GM12878 (cell line): ENCODE data around the gene CCR1. TPM values are rescaled to one million over a fixed set of nuclear protein-coding genes. Genes with fewer than 3 reads are reported as not detected.

ENCODE experiments used
- NBN ChIP-seq: fragments of 450-650 bp; IDR thresholded peaks from 2 replicates; pipeline ENCODE4 v1.6.1; 2016
- NRF1 ChIP-seq: conservative IDR thresholded peaks from 2 replicates; pipeline ENCODE4 v1.6.1; 2011; ENCODE audit warnings: mild to moderate bottlenecking, low read depth, low read length, improper control_type of control experiment
- ZNF24 ChIP-seq: fragments of 450-650 bp; IDR thresholded peaks from 2 replicates; pipeline ENCODE4 v1.6.1; 2017; ENCODE audit warnings: antibody characterized with exemption, mild to moderate bottlenecking
- polyA plus RNA-seq, 11 experiments: library from polyadenylated mRNA; depleted of rRNA in 4 of 11; unstranded in 6 of 11; stranded (reverse) in 5 of 11; fragments of >200 nt; fragmentation: Nextera tagmentation in 4 of 11; fragmentation: Illumina TruSeq in 1 of 11; extraction: Ambion mirVana in 4 of 11; extraction: Trizol in 1 of 11; gene quantifications; 1 replicate in 1 of 11; 2 replicates in 10 of 11; pipeline versions ENCODE4 v1.2.1 to v1.2.3, GENCODE V29; 2011 to 2016; ENCODE audit warnings: inconsistent platforms in 2 of 11, missing spikeins in 2 of 11, low read depth in 1 of 11
- total RNA-seq, 4 experiments: library from RNA; depleted of rRNA in 3 of 4; stranded (reverse); fragments of >200 nt in 3 of 4; fragmentation: Illumina TruSeq in 1 of 4; extraction: Trizol in 1 of 4; gene quantifications; 2 replicates each; pipeline versions ENCODE4 v1.2.1 to v1.2.3, GENCODE V29; 2013 to 2021
- TF ChIP-seq, protein P1 (sequence below), 3 experiments: IDR thresholded peaks in 2 of 3; conservative IDR thresholded peaks in 1 of 3; 2 replicates each; pipeline ENCODE4 v1.5.1; 2011; ENCODE audit warnings: low read depth in 3 of 3, low read length in 3 of 3, mild to moderate bottlenecking in 3 of 3, control low read depth in 2 of 3, moderate library complexity in 2 of 3, inconsistent platforms in 1 of 3, mixed read lengths in 1 of 3; ENCODE audit not compliant: control insufficient read depth in 2 of 3, insufficient read depth in 1 of 3; ENCODE audit errors: extremely low read depth in 1 of 3
- TF ChIP-seq, protein P2 (sequence below): fragments of 450-650 bp; IDR thresholded peaks from 2 replicates; pipeline ENCODE4 v1.6.1; 2017; ENCODE audit warnings: mild to moderate bottlenecking, moderate library complexity

CCR1 gene
- total and polyA plus RNA-seq, 10 of the 15 experiments (the other 5 are each of a cell fraction or from before 2014, with no cell fraction given) = 2.3 to 11.0 (median 7.8) TPM

GRCh38 chr3:46186471-46187340 is 21.4 kb downstream of the CCR1 start (continued):
- TF ChIP-seq, protein P1, sequence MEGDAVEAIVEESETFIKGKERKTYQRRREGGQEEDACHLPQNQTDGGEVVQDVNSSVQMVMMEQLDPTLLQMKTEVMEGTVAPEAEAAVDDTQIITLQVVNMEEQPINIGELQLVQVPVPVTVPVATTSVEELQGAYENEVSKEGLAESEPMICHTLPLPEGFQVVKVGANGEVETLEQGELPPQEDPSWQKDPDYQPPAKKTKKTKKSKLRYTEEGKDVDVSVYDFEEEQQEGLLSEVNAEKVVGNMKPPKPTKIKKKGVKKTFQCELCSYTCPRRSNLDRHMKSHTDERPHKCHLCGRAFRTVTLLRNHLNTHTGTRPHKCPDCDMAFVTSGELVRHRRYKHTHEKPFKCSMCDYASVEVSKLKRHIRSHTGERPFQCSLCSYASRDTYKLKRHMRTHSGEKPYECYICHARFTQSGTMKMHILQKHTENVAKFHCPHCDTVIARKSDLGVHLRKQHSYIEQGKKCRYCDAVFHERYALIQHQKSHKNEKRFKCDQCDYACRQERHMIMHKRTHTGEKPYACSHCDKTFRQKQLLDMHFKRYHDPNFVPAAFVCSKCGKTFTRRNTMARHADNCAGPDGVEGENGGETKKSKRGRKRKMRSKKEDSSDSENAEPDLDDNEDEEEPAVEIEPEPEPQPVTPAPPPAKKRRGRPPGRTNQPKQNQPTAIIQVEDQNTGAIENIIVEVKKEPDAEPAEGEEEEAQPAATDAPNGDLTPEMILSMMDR (IDR thresholded peaks at IDR 0.05 in 2 of 3, conservative IDR thresholded peaks at IDR 0.05 in 1 of 3; ENCODE audit: control insufficient read depth in 2 of 3, extremely low read depth in 1 of 3, insufficient read depth in 1 of 3, low read depth in 3 of 3, low read length in 3 of 3) = no peak
- TF ChIP-seq NBN = no peak
- TF ChIP-seq NRF1 = no peak
- no peak for TF ChIP-seq ZNF24
- TF ChIP-seq, protein P2, sequence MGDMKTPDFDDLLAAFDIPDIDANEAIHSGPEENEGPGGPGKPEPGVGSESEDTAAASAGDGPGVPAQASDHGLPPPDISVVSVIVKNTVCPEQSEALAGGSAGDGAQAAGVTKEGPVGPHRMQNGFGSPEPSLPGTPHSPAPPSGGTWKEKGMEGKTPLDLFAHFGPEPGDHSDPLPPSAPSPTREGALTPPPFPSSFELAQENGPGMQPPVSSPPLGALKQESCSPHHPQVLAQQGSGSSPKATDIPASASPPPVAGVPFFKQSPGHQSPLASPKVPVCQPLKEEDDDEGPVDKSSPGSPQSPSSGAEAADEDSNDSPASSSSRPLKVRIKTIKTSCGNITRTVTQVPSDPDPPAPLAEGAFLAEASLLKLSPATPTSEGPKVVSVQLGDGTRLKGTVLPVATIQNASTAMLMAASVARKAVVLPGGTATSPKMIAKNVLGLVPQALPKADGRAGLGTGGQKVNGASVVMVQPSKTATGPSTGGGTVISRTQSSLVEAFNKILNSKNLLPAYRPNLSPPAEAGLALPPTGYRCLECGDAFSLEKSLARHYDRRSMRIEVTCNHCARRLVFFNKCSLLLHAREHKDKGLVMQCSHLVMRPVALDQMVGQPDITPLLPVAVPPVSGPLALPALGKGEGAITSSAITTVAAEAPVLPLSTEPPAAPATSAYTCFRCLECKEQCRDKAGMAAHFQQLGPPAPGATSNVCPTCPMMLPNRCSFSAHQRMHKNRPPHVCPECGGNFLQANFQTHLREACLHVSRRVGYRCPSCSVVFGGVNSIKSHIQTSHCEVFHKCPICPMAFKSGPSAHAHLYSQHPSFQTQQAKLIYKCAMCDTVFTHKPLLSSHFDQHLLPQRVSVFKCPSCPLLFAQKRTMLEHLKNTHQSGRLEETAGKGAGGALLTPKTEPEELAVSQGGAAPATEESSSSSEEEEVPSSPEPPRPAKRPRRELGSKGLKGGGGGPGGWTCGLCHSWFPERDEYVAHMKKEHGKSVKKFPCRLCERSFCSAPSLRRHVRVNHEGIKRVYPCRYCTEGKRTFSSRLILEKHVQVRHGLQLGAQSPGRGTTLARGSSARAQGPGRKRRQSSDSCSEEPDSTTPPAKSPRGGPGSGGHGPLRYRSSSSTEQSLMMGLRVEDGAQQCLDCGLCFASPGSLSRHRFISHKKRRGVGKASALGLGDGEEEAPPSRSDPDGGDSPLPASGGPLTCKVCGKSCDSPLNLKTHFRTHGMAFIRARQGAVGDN = no peak
